Right atrium auricular region (tissue), 2 donors: ENCODE results near the gene CLCN2. TPM values are rescaled to one million over a fixed set of nuclear protein-coding genes. Genes with fewer than 3 reads are reported as not detected.
A peak's percentile ranks its signal among the peaks of the same experiment; 100 is the strongest.

Source experiments
- DNase-seq: peaks from one replicate; pipeline ENCODE4 v3.0.0-alpha.2; 2019; ENCODE audit warnings: low spot score
- H3K27ac ChIP-seq, 2 donors: fragments of 200-600 bp; sonication (generic); 1 replicate in 1 of 2; 2 replicates in 1 of 2; pipeline ENCODE4 v1.5.1; 2016 to 2019
- H3K27me3 ChIP-seq, 2 donors: fragments of 200-600 bp; sonication (generic); one replicate each; pipeline versions ENCODE4 v1.5.1 to v1.6.0; 2017 to 2019
- H3K36me3 ChIP-seq: fragments of 200-600 bp; sonication (generic); one replicate; pipeline ENCODE4 v1.5.1; 2016
- H3K4me1 ChIP-seq, 2 donors: fragments of 200-600 bp; sonication (generic); one replicate each; pipeline versions ENCODE4 v1.5.1 to v1.6.0; 2017 to 2019
- H3K4me3 ChIP-seq, 2 donors: fragments of 200-600 bp; sonication (generic); 1 replicate in 1 of 2; 2 replicates in 1 of 2; pipeline ENCODE4 v1.5.1; 2017 to 2019; ENCODE audit warnings: mild to moderate bottlenecking in 1 of 2, moderate library complexity in 1 of 2
- H3K9me3 ChIP-seq, 2 donors: fragments of 200-600 bp; sonication (generic); one replicate each; pipeline ENCODE4 v1.5.1; 2019
- CTCF ChIP-seq, 2 donors: fragments of 200-600 bp; sonication (generic); IDR thresholded peaks; one replicate each; pipeline ENCODE4 v1.5.1; 2019; ENCODE audit warnings: antibody characterized with exemption in 2 of 2
- total RNA-seq, 2 donors: library from RNA; depleted of rRNA; stranded (reverse); fragments of >200 nt; gene quantifications; one replicate each; pipeline ENCODE4 v1.1.0, GENCODE V29; 2016

CLCN2 gene
- total RNA-seq, 2 donors from 2014 or later, result 1.3 to 2.7 TPM

- peak overlapping the region; percentile 14 to 26 for H3K27ac ChIP-seq
- H3K4me1 ChIP-seq, result peaks cover 0 to 42% of the 10 kb centered on the region in 2 donors
- H3K27me3 ChIP-seq, result no peaks in the 10 kb centered on the region
- no peak for TF ChIP-seq CTCF (IDR thresholded peaks at IDR 0.05)
- H3K9me3 ChIP-seq, result no peaks in the 10 kb centered on the region
- H3K4me3 ChIP-seq, result no peak overlapping the region
- DNase-seq, result no peak
- H3K36me3 ChIP-seq, result peaks cover 74% of the 10 kb centered on the region
Measured at GRCh38 chr3:184333190-184333589, 28.2 kb downstream of the CLCN2 start.

GRCh38 chr3:184332370-184333090 is 28.9 kb downstream of the CLCN2 start:
- no peaks in the 10 kb centered on the region for H3K27me3 ChIP-seq
- no peak overlapping the region for H3K4me3 ChIP-seq
- H3K27ac ChIP-seq, result peak overlapping the region; percentile 14 to 26
- H3K36me3 ChIP-seq, result peaks cover 81% of the 10 kb centered on the region
- no peak for TF ChIP-seq CTCF (IDR thresholded peaks at IDR 0.05)
- H3K9me3 ChIP-seq, result no peaks in the 10 kb centered on the region
- peaks cover 0 to 35% of the 10 kb centered on the region in 2 donors for H3K4me1 ChIP-seq
- DNase-seq, result no peak

GRCh38 chr3:184328516-184328915 is 32.9 kb downstream of the CLCN2 start:
- peaks cover 100% of the 10 kb centered on the region for H3K36me3 ChIP-seq
- no peak overlapping the region for H3K27ac ChIP-seq
- no peak for TF ChIP-seq CTCF (IDR thresholded peaks at IDR 0.05)
- no peak overlapping the region for H3K4me3 ChIP-seq
- no peaks in the 10 kb centered on the region for H3K9me3 ChIP-seq
- DNase-seq, result no peak
- no peaks in the 10 kb centered on the region for H3K27me3 ChIP-seq
- peaks cover 0 to 11% of the 10 kb centered on the region in 2 donors for H3K4me1 ChIP-seq

- Histone ChIP-seq H3K36me3 (peaks cover 100% of the 10 kb centered on the region), H3K27ac (no peak overlapping the region), H3K4me3 (no peak overlapping the region), H3K9me3 (no peaks in the 10 kb centered on the region), H3K4me1 (peaks cover 0 to 7% of the 10 kb centered on the region in 2 donors), H3K27me3 (no peaks in the 10 kb centered on the region)
- TF ChIP-seq CTCF (IDR thresholded peaks at IDR 0.05), result no peak
- DNase-seq, result no peak
Measured at GRCh38 chr3:184327171-184327570, 34.2 kb downstream of the CLCN2 start.

GRCh38 chr3:184325715-184326369 is 35.6 kb downstream of the CLCN2 start:
- TF ChIP-seq CTCF (IDR thresholded peaks at IDR 0.05), result no peak
- Histone ChIP-seq H3K9me3 (no peaks in the 10 kb centered on the region), H3K36me3 (peaks cover 100% of the 10 kb centered on the region), H3K4me1 (peaks cover 0 to 10% of the 10 kb centered on the region in 2 donors), H3K4me3 (no peak overlapping the region), H3K27ac (no peak overlapping the region), H3K27me3 (no peaks in the 10 kb centered on the region)
- DNase-seq, result no peak
